GM19324 (cell line): Measurements from ENCODE around the gene NDOR1.
A peak's percentile ranks its signal among the peaks of the same experiment; 100 is the strongest.
"Not testable (repeated sequence)": the region's sequence is repeated elsewhere in the genome, so short reads cannot be mapped to it uniquely, and the experiment has no call there.

ENCODE experiments used
- ATAC-seq: cut with Tn5 transposase; IDR thresholded peaks from one replicate; pipeline ENCODE4 v1.9.1; 2021; ENCODE audit warnings: mild to moderate bottlenecking, moderate library complexity; ENCODE audit not compliant: unreplicated experiment, low FRiP score

The NDOR1 gene

DNA sequence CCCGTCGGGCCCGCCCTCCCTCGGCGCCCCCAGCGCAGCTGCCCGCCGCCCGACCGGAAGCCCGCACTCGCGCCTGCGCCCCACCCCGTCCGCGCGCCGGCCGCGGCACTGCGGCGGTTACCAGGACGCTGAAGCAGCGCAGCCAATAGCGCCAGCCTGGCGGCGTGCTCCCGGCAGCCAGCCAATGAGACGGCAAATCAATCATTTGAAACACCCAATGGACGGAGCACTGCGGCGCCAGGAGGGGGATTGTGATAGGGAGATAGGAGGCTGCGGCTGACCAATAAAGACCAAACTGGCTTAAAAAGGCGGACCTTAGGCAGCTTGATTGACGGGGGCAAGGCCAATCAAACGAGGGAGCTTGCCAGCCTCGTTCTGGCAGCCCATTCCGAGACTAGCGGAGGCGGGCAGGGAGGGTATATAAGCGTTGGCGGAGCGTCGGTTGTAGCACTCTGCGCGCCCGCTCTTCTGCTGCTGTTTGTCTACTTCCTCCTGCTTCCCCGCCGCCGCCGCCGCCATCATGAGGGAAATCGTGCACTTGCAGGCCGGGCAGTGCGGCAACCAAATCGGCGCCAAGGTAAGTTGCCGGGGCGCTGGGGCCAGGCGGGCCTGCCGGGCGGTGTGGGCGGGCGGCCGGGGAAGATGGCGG, 35.5 kb downstream of the NDOR1 start, which contains the start of gene TUBB4B:
Gene TUBB4B, plus strand, starts transcription at position 447 of the 649 bp plus-strand sequence. Its CDS starts 74 bp downstream, at position 521.
- ATAC-seq = peak; percentile 85

DNA sequence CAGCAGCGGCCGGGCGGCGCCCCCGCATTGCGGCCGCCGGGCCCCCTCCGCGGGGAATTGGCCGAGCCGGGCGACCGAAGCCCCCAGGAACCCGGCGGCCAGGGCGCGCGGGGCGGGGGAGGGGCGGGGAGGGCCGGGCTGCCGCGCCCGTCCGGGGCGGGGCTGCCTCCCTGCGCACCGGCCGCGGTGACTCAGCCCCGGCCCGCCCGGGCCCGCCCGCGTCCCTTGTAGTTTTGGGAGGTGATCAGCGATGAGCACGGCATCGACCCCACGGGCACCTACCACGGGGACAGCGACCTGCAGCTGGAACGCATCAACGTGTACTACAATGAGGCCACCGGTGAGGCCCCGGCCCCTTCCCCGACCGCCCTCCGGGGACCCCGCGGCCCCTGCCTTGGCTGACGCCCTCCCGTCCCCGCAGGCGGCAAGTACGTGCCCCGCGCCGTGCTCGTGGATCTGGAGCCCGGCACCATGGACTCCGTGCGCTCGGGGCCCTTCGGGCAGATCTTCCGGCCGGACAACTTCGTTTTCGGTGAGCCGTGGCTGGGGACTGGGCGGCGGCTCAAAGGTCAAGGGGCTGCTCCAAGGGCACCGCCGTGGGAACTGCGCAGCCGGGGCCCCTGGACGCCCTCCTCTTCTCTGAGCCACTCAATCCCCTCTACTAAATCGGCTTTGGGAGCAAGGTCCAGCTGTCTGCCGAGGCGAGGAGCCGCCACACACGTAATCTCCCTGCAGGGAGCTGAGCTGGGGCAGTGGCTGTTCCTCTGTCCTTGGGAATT, 36.2 kb downstream of the NDOR1 start:
- ATAC-seq = peak; percentile 6

DNA sequence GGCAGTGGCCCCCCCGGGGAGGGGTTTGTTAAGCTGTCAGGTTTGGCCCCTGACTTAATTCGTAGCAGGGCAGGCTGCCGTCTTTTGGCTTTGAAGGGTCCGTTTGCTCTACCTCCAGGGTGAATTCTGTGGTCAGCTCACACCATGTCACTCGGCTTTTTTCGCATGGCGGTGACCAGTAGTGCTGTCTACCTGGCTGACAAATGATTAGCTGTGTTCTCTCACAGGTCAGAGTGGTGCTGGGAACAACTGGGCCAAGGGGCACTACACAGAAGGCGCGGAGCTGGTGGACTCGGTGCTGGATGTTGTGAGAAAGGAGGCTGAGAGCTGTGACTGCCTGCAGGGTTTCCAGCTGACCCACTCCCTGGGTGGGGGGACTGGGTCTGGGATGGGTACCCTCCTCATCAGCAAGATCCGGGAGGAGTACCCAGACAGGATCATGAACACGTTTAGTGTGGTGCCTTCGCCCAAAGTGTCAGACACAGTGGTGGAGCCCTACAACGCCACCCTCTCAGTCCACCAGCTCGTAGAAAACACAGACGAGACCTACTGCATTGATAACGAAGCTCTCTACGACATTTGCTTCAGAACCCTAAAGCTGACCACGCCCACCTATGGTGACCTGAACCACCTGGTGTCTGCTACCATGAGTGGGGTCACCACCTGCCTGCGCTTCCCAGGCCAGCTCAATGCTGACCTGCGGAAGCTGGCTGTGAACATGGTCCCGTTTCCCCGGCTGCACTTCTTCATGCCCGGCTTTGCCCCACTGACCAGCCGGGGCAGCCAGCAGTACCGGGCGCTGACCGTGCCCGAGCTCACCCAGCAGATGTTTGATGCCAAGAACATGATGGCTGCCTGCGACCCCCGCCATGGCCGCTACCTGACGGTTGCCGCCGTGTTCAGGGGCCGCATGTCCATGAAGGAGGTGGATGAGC, 37.0 kb downstream of the NDOR1 start:
- ATAC-seq = no peak

DNA sequence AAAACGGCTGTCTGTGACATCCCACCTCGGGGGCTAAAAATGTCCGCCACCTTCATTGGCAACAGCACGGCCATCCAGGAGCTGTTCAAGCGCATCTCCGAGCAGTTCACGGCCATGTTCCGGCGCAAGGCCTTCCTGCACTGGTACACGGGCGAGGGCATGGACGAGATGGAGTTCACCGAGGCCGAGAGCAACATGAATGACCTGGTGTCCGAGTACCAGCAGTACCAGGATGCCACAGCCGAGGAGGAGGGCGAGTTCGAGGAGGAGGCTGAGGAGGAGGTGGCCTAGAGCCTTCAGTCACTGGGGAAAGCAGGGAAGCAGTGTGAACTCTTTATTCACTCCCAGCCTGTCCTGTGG, 37.7 kb downstream of the NDOR1 start:
- ATAC-seq = not testable (repeated sequence)

DNA sequence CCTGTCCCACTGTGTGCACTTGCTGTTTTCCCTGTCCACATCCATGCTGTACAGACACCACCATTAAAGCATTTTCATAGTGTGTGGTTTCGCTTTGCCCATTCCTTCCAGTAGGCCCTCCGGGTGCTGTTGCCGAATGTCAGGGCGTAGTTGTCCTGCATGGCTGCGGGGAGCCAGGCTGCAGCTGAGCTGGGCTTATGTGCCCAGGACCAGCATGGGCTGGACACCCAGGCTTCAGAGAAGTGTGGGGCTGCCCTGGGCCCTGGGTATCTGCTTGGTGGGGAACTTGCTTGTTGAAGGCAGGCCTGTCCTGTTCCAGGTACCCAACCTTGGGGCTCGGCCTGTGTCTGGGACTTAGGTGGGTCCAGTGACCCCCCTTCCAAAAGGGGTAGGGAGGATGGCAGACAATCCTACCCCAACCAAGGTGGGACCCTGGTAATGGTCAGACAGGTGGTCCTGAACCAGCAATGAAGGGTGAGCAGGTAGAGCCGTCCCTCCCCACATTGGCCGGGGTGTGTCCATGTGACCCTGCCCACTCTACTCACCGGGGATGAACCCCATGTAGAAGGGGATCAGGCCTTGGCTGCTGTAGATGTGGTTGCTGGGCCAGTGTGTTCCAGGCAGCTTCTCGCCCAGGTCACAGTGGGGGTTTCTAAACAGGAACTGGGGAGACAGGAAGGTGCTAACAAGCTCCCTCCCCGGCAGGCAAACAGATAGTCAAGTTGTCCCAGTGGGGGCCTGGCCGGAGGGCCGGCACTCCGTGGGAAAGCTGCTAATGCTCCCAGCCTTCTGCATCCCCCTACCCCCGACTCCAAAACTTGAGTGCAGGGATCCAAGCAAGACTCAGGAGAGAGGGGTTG, 38.4 kb downstream of the NDOR1 start:
- no peak for ATAC-seq

DNA sequence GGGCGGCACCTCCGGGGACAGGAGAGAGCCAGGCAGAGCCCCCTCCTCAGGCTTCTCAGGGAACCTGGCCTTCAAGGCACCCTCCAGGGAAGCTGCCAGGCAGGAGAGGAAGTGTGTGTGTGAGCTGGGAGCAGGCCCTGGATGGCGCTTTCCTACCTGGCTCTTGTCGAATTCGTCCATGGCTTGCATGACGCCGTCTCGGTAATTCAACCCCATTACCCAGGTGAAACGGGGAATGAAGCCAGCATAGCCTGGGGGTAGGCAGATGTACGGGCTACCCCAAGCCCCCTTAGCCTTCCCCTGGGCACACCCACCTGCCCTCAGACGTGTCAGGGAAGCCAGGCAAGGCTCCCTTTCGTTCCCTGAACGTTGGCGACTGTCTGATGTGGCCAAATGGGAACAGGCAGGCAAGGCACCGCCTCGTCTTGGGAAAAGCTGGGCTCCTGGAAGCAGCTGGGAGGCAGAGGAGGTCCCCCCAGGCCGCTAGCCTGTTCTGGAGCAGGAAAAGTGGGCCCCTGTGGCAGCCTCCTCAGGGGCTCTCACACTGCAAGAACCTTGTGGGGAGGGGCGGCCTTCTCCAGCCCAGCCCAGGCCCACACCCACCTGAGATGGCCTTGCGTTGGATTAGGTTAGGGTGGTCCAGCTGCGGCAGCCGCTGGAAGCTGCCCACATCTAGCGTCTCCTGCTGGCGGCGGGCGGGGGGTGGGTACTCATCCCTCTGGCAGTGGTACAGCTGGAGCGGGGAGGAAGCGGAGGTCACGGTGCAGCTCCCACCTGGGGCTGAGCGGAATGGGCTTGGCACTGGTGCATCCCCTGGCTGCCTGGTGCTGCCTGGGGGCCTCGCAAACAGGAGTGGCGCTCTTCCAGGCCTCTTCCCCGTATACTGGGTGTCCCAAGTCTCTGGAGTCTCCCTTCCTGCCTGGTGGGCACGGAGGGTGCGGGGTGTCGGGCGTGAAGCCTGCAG, 39.3 kb downstream of the NDOR1 start:
- no peak for ATAC-seq

DNA sequence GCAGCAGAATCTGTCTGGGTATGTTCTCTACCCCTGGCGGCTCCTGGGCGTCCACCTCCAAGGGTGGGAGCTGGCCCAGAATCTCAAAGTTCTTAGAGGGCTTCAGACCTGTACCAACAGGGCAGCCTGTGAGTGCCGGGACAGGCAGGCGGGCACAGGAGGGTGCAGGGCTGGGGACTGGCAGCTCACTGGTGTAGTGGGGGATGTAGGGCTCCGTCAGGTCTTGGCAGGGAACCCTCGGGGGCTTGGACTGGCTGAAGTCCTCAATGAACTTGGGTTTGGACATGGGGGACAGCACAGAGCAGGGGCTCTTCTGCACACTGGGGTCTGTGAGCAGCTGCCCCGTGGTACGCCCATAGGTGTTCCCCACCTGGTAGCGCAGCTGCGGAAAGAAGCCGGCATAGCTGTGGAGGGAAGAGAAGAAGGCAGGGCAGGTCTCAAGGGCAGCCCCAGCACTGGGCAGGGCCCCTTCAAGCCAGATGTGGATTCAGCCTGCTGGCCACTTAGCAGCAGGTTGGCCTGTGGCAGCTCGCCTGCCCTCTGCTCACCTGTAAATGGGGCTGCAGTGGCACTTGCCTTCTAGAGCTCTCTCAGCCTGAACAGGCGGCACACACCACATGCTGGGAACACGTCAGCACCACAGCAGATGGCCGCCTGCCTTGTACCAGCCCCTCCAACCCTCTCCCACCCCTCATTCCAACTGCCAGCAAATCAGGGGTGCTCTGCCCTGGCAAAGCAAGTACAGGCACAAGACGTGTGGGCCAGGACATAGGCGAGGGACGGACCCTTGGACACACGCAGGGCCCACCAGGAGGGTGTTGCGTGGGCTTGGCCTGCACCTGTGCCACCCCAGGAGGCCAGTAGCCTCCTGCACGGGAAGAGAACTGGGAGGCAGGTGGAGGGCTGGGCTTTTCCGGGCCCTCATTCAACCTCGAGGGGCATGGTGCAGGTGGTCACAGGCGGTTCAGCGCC, 40.2 kb downstream of the NDOR1 start:
- no peak for ATAC-seq

DNA sequence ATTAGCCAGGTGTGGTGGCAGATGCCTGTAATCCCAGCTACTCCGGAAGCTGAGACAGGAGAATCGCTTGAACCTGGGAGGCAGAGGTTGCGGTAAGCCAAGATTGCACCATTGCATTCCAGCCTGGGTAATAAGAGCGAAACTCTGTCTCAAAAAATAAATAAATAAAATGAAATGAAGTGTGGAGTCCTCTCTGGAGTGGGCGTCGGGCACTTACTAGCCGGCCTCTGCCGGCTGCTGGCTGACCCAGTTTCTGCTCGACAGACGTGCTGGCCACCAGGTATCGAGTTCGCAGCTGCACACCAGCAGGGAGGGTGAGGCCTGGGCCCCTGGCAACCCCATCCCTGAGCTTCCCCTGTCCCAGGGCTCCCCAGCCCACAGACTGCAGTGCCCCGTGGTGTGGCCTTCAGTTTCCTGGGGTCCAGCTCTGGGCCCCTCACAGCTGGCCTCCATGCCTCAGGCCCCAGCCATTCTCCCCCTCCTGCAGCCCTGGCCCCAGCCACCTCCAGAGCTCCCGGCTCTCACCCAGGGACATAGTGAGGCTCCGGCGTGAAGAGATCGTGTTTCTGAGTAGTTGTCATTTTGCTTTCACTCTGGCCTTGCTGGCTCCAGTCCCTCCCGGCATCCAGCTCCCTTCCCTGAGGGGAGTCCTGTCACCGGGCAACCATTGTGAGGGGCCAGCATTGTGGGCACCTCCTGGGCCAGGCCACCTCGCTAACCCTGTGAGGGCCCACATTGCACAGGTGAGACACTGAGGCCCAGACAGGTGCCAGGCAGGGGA, 41.8 kb downstream of the NDOR1 start:
- ATAC-seq = no peak

DNA sequence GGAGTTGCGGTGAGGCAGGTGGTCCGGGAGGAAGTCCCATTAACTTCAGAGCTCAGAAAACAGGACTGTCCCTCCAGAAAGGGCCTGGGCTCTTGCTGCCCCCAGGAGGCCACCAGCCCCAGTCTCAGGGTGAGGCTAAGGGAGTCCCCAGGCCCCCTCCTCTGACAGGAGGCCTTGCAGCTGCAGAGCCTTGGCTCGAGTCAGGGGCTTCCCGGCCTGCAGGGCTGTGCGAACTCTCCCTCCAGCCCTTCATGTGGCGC, 42.3 kb downstream of the NDOR1 start:
- no peak for ATAC-seq

DNA sequence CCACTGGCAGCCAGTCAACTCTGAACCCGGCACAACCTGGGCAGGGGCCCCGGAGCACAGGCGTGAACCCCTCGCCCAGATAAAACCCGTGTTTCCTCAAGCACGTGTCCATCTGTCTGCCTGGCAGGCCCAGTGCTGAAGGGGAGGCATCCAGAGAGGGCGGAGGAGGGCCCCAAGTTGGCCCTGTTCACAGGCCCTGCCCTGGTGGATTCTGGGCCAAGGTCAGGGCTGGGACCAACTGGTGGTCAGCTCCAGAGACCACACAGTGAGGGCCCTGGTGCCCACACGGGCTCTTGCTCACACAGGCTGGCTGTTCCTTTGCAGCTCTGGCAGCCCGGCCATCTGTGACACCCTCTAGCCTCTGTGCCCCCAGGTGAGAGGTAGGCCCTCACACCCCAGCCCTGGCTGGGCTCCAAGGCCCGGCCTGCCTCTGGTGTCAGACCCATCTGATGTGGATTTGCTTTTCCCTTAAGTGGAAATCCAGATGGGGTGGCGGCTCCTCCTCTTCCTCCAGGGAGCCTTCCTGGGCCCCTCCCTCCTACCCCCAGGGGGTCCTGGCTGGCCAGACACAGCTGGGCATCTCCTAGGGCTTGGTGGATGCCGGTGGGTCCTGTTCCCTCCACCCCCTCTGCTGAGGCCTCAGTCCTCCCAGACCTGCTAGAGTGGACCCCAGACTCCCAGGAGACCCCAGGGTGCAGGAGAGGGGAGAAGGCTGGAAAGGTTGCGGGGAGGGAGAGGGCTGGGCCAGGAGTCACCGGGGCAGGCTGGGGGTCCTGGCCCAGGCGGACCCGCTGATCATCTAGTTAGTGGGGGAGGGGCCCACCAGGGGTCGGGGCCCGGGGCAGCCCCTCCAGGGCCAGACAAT, 45.1 kb downstream of the NDOR1 start:
- no peak for ATAC-seq

DNA sequence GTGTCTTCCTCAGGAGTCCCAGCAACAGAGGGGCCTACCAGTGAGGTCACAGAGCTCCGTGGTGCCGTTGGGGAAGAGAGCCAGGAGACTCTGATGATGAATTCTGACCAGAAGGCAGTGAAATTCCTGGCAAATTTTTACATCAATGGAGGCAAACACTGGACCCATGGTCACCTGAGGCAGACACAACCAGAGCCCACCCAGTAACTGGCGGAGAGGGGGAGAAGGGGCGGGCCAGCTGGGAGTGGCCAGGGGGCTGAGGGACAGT, 45.6 kb downstream of the NDOR1 start, which contains the start of gene STPG3:
Gene STPG3, plus strand, starts transcription at position 93 of the 268 bp plus-strand sequence. Its CDS starts 1 bp downstream, at position 94.
- no peak for ATAC-seq

DNA sequence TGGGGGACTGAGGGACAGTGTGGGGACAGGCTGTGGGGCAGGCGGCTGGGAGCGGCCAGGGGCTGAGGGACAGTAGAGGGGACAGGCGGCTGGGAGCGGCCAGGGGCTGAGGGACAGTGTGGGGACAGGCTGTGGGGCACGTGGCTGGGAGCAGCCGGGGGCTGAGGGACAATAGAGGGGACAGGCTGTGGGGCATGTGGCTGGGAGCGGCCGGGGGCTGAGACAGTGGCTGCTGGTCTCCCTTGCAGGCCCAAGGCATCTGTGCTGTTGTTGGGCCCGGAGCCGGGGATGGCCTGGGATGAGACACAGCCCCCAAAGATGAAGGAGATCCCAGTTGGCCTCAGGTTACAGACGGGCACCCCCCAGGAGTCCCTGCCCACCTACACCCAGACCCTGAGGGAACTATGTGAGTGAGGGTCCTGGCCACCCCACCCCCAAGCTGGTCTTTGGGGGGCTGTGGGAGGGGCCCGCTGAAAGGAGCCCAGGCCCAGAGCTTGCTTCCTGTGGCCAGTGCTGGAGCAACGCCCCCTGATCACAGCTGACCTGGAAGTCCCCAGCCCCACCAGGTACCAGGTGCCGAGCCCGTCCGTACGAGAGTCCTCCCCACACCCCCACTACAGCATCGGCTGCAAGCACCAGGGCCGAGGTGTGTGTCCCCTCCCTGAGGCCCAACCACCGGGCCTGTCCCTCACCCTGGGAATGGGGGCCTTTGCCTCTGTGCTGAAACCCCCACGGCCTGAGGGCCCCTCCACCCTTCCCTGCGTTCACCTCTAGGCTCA, 46.2 kb downstream of the NDOR1 start:
- ATAC-seq = no peak

DNA sequence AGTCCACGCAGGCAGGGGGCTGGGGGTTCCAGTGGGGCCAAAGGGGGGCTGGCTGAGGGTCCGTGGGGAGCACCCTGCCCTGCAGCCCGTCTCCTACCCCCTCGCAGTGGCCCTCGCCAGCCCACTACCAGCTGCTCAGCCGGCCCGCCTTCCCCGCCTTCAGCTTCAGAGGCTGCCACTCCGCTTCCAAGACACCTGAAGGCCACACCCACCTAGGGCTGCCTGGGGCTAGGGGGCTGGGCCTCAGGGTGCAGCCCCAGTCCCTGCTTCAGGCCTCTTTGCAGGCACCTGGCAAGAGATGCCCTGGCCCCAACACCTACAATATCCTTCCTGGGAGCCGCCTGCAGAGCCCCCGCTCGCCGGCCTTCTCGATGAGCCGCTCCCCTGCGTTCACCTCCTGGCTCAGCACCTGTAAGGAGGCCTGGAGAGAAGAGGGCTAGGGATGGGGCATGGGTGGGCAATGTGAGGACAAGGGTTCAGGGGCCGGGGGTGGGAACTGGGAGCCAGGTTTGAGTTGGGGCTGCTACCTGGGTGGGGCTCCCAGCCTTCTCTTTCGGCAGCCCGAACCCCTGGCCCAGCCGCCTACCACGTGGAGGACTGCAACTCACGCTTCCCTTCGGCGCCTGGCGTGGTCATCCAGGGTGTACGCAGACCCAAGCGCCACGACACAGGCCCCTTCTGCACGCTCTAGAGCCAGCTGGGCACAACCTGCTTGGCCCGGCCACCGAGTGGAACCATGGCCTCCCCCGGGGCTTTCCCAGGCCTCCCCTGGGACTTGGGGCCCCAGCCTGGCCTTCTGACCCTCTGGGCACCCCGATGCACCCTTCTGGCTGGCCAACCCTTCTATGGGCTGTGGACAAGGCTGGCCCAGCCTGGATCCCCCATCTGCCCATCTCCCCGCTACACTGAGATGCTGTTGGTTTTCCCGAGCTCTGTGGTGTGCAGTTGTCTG, 47.3 kb downstream of the NDOR1 start:
- ATAC-seq = no peak

DNA sequence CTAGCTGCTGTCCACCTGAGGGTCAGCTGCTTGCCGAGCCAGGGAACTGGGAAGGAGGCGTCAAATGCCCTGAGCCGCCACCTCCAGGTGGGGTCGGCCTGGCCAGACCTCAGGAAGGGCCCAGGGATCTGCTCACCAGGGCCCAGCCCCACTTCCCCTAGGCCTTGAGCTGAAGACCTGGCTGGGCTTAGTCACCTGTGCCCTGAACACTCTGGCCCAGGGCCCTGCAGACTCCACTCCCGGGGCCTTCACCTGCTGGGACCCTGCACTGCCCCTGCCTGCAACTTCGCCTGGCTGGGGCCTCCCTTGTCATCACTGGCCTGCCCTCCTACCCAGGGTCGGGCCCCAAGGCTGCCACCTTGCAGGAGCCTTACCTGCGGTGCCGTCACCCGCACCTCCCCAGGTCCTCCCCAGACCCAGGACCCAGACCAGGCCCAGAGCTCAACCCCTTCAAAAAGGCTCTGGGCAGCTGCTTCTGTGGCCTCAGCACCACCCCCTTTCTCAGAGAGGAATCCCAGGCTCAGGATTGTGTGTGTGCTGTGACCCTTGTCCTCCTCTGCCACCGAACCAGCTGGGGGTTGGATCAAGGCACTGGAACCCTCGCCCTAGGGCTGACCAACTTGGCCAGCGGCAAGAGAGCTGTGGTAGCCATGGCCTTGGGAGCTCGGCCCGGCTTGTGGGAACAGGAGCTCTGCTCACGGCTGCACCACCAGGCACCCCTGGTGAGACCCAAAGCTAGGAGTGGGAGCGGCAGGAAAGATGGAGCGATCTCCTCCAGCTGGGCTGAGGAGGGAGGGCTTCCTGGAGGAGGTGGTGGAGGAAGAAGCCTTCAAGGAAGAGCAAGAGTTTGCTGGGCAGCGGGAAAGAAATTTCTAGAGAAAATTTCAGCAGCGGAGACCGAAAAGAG, 48.5 kb downstream of the NDOR1 start:
- no peak for ATAC-seq
